Stimulated activated CD8-positive, alpha-beta memory T cell treated with anti-CD3 and anti-CD28 coated beads, Interleukin-7, amount 100 ng/mL, for 1 hour (primary cell): ENCODE results near the gene MPI.
"Not testable (repeated sequence)": the region's sequence is repeated elsewhere in the genome, so short reads cannot be mapped to it uniquely, and the experiment has no call there.

ENCODE experiments used
- DNase-seq, 2 donors: peaks; one replicate each; pipeline ENCODE4 v3.0.0-alpha.2; 2020; ENCODE audit warnings: low read depth in 2 of 2

Gene MPI

GRCh38 chr15:74891469-74891868 lies 1.6 kb downstream of the MPI start:
- no peak for DNase-seq

GRCh38 chr15:74892313-74892712 lies 2.5 kb downstream of the MPI start:
- no peak for DNase-seq

- no peak for DNase-seq
These were observed 3.1 kb downstream of the MPI start for GRCh38 chr15:74892931-74893330.

DNA sequence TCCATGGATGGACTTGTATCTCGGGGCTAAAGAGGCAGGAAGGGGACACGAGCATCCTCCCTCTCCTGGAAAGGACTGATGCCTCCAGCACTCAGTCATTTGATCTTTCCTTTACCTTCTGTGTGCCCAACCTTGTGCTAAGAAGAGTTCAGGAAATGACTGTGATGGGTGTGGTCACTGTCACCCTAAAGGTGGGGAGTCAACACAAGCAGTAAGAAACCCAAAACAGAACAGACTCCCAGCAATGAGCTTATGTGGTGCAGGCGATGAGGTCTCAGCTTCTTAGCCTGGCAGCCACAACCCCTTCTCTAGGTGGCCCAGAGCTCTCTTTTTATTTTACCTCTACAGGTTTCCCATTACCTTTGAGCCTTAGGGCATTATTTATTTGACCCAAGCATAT lies 3.8 kb downstream of the MPI start:
- no peak for DNase-seq

DNA sequence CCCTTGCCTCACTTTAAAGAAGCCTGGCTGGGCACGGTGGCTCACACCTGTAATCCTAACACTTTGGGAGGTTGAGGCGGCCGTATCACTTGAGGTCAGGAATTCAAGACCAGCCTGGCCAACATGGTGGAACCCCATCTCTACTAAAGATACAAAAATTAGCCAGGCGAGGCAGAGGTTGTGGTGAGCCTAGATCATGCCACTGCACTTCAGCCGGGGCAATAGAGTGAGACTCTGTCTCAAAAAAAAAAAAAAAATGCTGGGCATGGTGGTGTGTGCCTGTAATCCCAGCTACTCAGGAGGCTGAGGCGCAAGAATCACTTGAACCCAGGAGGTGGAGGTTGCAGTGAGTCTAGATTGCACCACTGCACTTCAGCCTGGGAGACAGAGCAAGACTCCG lies 4.5 kb downstream of the MPI start:
- DNase-seq = not testable (repeated sequence)

- no peak for DNase-seq
These were observed 6.0 kb downstream of the MPI start for GRCh38 chr15:74895830-74896229.

DNA sequence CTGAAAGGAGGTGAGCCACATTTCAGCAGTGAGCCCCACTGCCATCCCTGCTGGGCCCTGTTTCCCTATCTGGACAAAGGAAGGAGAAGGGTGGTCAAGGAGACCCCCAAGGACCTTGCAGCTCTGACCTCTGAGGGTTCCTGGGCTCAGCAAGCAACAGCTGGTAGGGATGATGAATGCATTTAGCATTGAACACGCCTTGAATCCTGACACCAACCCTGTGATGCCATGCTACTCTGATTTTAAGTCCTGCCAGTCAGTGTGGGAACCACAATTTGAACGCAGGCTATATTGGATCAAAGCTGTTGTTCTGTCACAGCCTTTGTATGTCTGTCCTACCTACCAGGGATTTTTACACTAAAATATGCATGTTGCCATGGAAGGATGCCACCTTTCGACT lies 6.5 kb downstream of the MPI start:
- DNase-seq = no peak

- DNase-seq = no peak
These were observed 7.5 kb downstream of the MPI start for GRCh38 chr15:74897300-74897701.

- peak; percentile 32 to 42 for DNase-seq
These were observed 11.8 kb downstream of the MPI start for GRCh38 chr15:74901612-74902063.

GRCh38 chr15:74902295-74903075 lies 12.6 kb downstream of the MPI start:
- DNase-seq = no peak

DNA sequence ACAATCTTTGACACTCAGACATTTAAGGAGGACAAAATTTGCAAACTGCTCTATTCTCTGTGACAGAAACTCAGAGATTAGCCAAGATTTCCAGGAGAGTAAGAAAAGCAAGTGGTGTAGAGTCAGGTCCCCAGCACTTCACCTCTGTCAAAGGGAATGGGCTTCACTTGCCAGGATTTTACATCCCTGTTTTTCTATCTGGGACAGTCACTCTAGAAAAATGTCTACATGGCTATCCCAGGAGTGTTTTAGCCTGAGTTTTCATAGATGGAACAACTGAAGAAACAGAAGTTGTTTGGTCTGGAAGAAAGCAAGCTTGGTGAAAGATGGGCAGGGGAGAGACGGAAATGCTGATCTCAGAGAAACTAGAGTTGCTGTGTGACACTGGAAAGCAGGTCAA lies 13.8 kb downstream of the MPI start:
- no peak for DNase-seq

- no peak for DNase-seq
These were observed 14.5 kb downstream of the MPI start for GRCh38 chr15:74904190-74904805.

DNA sequence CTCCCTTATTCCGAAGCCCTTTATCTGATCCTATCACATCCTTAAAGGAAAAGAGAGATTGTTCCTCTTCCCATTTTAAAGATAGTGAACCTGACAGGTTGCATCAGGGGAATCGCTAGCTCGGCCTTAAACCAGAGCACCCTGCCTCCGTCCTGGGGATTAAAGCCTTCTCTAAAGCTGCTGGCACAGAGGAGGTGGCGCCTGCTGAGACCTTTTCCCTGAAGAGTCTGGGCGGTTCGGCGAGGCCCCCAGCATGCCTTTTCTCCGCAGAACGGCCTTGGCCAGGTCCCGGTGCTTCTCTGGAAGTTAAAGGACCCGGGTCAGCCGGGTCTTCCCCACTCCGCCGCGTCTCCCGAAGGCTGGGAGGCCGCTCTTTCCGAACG lies 16.2 kb downstream of the MPI start:
- DNase-seq = no peak

GRCh38 chr15:74906450-74907162 lies 16.8 kb downstream of the MPI start, which contains the start of gene FAM219B:
TSS of gene FAM219B (minus strand) at chr15:74906851. CDS start at chr15:74906800, 51 bp downstream.
- peak; percentile 54 to 57 for DNase-seq

- no peak for DNase-seq
These were observed 17.5 kb downstream of the MPI start for GRCh38 chr15:74907163-74907870.

- no peak for DNase-seq
These were observed 18.8 kb downstream of the MPI start for GRCh38 chr15:74908635-74909034.

DNA sequence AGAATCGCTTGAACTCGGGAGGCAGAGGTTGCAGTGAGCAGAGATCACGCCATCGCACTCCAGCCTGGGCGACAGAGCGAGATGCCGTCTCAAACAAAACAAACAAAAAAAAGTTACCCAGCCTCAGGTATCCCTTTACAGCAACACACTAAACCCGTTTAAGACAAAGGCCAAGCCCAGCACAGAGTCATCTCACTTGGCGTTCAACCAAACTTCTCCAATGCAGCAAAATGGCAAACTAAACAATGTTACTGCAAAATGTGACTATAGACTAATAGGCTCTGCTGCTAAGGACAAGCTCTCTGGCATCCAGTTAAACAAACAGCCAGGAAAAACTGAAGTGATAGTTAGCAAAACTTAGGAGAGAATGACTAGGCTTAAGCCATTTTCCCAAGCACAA lies 23.2 kb downstream of the MPI start:
- DNase-seq = no peak

DNA sequence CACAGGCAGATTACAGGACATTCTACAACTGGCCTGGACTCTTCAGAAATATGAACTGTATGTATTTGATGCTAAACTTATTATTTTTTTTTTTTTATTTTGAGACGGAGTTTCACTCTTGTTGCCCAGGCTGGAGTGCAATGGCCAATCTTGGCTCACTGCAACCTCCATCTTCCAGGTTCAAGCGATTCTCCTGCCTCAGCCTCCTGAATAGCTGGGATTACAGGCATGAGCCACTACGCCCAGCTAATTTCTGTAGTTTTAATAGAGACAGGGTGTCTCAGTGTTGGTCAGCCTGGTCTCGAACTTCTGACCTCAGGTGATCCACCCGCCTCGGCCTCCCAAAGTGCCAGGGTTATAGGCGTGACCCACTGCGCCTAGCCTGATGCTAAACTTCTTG lies 24.0 kb downstream of the MPI start:
- not testable (repeated sequence) for DNase-seq

GRCh38 chr15:74917676-74918075 lies 27.8 kb downstream of the MPI start:
- no peak for DNase-seq

DNA sequence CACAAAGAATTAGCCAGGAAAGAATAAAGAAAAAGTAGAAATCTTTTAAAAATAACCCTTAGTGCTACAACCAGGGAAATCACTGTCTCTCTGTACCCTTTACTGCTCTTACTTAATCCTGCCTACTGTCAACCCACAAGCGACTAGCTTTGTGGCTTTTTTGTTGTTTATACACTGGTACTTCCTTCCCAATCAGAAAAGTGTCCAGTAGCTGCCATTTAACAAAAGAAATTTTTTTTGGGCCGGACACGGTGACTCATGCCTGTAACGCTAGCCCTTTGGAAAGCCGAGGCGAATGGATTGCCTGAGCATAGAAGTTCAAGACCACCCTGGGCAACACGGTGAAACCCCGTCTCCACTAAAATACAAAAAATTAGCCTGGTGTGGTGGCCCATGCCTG lies 30.6 kb downstream of the MPI start:
- DNase-seq = no peak

DNA sequence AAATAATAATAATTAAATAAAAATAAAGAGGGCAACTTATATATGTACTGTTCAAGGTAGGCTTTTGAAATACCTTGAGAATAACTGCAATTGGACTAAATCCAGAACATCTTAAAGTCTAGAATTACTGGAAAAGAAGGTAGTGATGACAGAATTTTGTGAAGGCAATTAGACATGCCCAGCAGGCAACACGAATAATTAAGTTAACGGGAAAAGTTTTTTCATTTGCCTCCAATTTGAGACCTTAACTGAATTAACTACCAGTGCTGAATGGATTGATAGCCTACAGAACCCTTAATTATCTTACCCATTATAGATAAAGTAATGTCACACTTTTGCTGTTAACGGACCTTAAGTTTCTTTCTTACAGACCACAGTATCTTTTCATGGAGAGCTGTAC lies 34.7 kb downstream of the MPI start:
- no peak for DNase-seq

DNA sequence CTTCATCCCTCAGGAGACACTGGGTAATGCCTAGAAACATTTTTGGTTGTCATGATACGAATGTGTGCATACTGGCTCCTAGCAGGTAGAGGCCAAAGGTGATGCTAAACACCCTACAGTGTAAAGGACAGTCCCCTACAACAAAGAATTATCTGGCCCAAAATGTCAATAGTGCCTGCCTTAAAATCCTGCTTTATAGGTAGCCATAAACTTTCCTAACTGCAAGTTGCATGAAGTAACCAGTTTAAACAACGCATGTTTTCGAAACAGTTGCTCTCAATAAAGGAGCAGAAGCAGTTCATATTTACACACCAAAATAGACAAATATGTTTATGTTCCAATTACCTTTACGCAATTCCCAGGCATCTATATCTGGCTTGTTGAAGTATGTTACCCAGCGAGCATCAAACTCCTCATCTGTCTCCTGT lies 38.9 kb downstream of the MPI start:
- no peak for DNase-seq
